Activated CD4-positive, alpha-beta memory T cell treated with anti-CD3 and anti-CD28 coated beads for 36 hours (primary cell): ENCODE data around the gene TRPM4. TPM values are rescaled to one million over a fixed set of nuclear protein-coding genes. Genes with fewer than 3 reads are reported as not detected.
"Not testable (repeated sequence)": the region's sequence is repeated elsewhere in the genome, so short reads cannot be mapped to it uniquely, and the experiment has no call there.

Source experiments
- CTCF ChIA-PET: fragments of 350-600 bp; sonication (Branson Sonifier 250); formaldehyde crosslinking; loops from one replicate; lab custom pipeline; 2021; ENCODE audit warnings: antibody characterized with exemption, inconsistent platforms; lab: Charles Lee
- POLR2A ChIA-PET: fragments of 350-600 bp; sonication (Branson Sonifier 250); formaldehyde crosslinking; loops from one replicate; lab custom pipeline; 2021; ENCODE audit warnings: antibody characterized with exemption; lab: Charles Lee
- DNase-seq: peaks from one replicate; pipeline ENCODE4 v3.0.0-alpha.2; 2020
- H3K27ac Mint-ChIP-seq: one replicate; pipeline ENCODE4 v1.8.0; 2021; ENCODE audit warnings: mixed read lengths
- H3K27me3 Mint-ChIP-seq: one replicate; pipeline ENCODE4 v1.8.0; 2021; ENCODE audit warnings: mixed read lengths
- H3K36me3 Mint-ChIP-seq: one replicate; pipeline ENCODE4 v1.8.0; 2021; ENCODE audit warnings: mixed read lengths
- H3K4me1 Mint-ChIP-seq: one replicate; pipeline ENCODE4 v1.8.0; 2021; ENCODE audit warnings: low read depth, mixed read lengths
- H3K4me3 Mint-ChIP-seq: one replicate; pipeline ENCODE4 v1.8.0; 2021; ENCODE audit warnings: mild to moderate bottlenecking, mixed read lengths
- H3K9me3 Mint-ChIP-seq: one replicate; pipeline ENCODE4 v1.8.0; 2021; ENCODE audit warnings: mixed read lengths
- intact Hi-C: fragments of 100-400 bp; cut with micrococcal nuclease; formaldehyde crosslinking; loops from one replicate; pipeline ENCODE4 v1.15.1; 2023
- total RNA-seq, 2 experiments: library from RNA; stranded (reverse); gene quantifications; one replicate each; pipeline ENCODE4 v1.2.3, GENCODE V29; 2021

The TRPM4 gene
- total RNA-seq, 2 experiments from 2014 or later: 1.1 to 1.2 TPM

DNA sequence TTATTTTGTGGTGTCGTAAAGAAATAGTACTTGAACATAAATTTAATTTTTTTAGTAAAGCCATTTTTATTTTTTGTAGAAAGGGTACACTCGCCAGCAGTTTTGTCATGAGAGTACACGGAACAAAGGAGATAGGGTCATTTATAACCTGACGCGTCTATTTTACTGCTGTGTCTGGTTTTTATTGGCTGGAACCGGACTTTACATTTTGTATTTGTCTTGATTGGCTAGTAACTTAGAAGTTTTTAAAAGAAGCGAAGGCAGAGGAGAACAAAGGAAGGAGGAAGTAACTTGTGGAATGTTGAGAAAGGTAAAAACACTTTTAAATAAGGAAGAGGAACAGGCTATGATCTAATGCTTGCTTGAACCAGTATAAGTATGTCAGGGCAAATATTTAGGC lies 43.5 kb downstream of the TRPM4 start:
- ChIA-PET POLR2A (no interaction called here), CTCF (interaction anchor here (1.5 kb wide), 1 partner anchor 103 kb away, joined by 5 read pairs; no protein-coding TSS in a partner anchor)
- Mint-ChIP-seq H3K9me3 (no peaks in the 10 kb centered on the region), H3K27me3 (peaks cover 4% of the 10 kb centered on the region), H3K4me3 (no peak overlapping the region), H3K4me1 (no peaks in the 10 kb centered on the region), H3K27ac (no peak overlapping the region), H3K36me3 (no peaks in the 10 kb centered on the region)
- intact Hi-C loops: no loop called here
- no peak for DNase-seq

DNA sequence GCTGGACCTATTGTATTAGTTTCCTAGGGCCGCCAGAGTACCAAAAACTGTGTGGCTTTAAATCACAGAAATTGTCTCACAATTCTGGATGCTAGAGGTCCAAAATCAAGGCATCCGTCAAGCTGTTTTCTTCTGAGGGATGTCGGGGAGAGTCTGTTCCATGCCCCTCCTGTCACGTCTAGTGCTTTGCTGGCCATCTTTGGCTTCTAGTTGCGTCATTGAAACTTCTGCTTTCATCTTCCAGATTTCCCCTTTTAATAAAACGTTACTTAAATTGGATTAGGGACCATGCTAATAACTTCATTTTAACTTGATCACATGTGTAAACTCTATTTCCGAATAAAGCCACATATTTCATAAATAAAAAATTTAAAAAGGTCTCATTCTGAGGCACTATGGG lies 47.5 kb downstream of the TRPM4 start:
- POLR2A ChIA-PET: no interaction called here

DNA sequence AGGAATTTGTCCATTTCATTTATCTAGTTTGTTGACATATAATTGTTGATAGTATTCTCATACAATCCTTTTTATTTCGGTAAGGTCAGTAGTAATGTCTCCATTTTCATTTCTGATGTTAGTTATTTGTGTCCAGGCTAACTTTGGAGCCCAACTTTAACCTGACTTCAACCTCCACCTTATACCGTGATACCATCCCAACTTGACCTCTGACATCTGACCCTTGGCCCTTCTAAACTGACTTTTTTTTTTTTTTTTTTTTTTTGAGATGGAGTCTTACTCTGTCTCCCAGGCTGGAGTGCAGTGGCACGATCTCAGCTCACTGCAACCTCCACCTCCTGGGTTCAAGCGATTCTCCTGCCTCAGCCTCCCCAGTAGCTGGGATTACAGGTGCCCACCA lies 51.9 kb downstream of the TRPM4 start:
- POLR2A ChIA-PET, H3K36me3 Mint-ChIP-seq, H3K27ac Mint-ChIP-seq, H3K27me3 Mint-ChIP-seq, intact Hi-C loops, H3K9me3 Mint-ChIP-seq, H3K4me3 Mint-ChIP-seq, H3K4me1 Mint-ChIP-seq, DNase-seq: not testable (repeated sequence)
- CTCF ChIA-PET: interaction anchor here (1.1 to 4.2 kb wide), 4 partner anchors 11 to 112 kb away, joined by 3 to 22 read pairs (median 14); partner anchors contain the start of gene LIN7B

More for the DNA sequence above, 47.5 kb downstream of the TRPM4 start:
- H3K4me3 Mint-ChIP-seq: no peak overlapping the region
- H3K27me3 Mint-ChIP-seq: peaks cover 5% of the 10 kb centered on the region
- no peak overlapping the region for H3K27ac Mint-ChIP-seq
- H3K9me3 Mint-ChIP-seq: no peaks in the 10 kb centered on the region
- intact Hi-C loops: no loop called here
- DNase-seq: no peak
- CTCF ChIA-PET: interaction anchor here (1.2 kb wide), 1 partner anchor 91 kb away, joined by 3 read pairs; no protein-coding TSS in a partner anchor
- no peaks in the 10 kb centered on the region for H3K4me1 Mint-ChIP-seq
- H3K36me3 Mint-ChIP-seq: no peaks in the 10 kb centered on the region

DNA sequence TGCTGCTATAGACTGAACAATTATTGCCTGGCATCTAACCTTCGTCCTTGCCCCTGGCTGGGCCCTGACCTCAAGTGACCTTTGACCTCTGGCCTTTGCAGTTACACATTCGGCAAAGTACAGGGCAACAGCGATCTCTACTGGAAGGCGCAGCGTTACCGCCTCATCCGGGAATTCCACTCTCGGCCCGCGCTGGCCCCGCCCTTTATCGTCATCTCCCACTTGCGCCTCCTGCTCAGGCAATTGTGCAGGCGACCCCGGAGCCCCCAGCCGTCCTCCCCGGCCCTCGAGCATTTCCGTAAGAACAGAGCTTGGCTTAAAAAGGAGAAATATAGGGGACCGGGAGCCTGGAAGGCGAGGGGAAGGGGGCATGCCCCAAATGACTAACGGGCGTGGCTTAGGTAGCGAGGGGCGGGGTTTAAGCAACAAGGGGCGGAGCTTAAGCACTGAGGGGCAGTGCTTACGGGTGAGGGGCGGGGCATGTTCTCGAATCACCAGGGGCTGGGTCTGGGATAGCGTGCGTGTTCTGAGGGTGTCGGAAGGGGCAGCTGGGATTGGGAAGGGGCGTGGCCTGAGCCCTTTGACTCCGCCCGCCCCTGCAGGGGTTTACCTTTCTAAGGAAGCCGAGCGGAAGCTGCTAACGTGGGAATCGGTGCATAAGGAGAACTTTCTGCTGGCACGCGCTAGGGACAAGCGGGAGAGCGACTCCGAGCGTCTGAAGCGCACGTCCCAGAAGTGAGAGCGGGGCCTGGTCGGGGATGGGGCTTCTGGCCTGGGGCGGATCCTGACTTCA lies 52.7 kb downstream of the TRPM4 start:
- Mint-ChIP-seq H3K9me3 (no peaks in the 10 kb centered on the region), H3K27me3 (peaks cover 3% of the 10 kb centered on the region), H3K36me3 (no peaks in the 10 kb centered on the region), H3K27ac (no peak overlapping the region), H3K4me1 (peaks cover 5% of the 10 kb centered on the region), H3K4me3 (no peak overlapping the region)
- CTCF ChIA-PET: interaction anchor here (3.9 to 4.2 kb wide), 2 partner anchors 11 to 113 kb away, joined by 22 read pairs; no protein-coding TSS in a partner anchor
- POLR2A ChIA-PET: no interaction called here
- intact Hi-C loops: no loop called here
- peak; percentile 57 for DNase-seq

DNA sequence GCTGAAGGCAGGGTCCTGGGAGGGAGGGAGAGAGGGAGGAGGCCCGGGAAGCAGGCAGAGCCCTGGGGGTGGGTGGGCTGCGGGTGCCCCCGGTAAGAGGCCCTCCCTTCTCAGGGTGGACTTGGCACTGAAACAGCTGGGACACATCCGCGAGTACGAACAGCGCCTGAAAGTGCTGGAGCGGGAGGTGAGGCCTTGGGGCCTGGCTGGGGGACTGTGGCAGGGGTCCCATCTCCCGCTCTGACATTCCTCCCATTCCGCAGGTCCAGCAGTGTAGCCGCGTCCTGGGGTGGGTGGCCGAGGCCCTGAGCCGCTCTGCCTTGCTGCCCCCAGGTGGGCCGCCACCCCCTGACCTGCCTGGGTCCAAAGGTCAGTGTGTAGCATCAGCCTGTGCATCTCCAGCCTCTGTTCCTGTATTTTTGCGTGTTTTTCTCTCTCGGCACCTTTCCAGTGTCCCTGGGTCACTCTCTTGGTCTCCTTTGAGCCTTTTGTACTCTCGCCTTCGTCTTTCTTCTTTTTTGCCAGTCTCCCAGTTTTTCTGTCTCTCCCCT lies 53.4 kb downstream of the TRPM4 start:
- CTCF ChIA-PET: interaction anchor here (4.2 kb wide), 1 partner anchor 12 kb away, joined by 22 read pairs; no protein-coding TSS in a partner anchor
- POLR2A ChIA-PET: no interaction called here
- intact Hi-C loops: no loop called here
- Mint-ChIP-seq H3K4me1 (peaks cover 5% of the 10 kb centered on the region), H3K36me3 (no peaks in the 10 kb centered on the region), H3K27ac (no peak overlapping the region), H3K9me3 (no peaks in the 10 kb centered on the region), H3K4me3 (no peak overlapping the region), H3K27me3 (peaks cover 3% of the 10 kb centered on the region)
- no peak for DNase-seq

DNA sequence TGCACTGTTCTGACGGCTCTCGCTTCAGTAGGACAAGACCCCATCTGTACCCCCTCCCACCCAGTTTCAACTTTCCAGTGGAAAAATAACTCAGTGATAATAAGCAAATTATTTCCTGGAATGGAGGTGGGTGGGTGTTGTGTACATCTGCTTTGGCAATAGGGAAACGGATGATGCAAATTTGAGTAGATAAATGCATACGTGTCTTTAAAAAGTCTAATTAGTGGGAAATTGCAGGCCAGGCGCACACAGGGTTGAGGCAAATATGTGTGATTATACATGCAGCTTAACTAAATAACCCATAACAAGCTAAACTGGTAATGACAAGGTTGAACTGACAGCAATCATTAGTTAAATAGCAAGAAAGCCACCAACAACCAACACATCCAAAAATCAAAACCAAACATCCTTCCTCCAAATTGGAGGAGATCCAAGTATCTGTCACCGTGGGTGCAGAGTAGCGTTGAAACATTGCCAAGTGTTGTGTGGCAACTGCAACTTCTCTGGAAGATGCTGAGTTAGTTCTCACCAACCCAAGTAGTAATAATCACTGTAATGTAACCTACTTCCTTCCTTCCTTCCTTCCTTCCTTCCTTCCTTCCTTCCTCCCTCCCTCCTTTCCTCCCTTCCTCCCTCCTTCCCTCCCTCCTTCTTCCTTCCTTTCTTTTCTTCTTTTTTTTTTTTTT lies 54.6 kb downstream of the TRPM4 start:
- DNase-seq: no peak
- ChIA-PET CTCF (interaction anchor here (1.3 to 1.8 kb wide), 3 partner anchors 13 to 114 kb away, joined by 3 to 4 read pairs (median 3); no protein-coding TSS in a partner anchor), POLR2A (no interaction called here)
- peaks cover 5% of the 10 kb centered on the region for H3K4me1 Mint-ChIP-seq
- intact Hi-C loops: no loop called here
- H3K27ac Mint-ChIP-seq: no peak overlapping the region
- H3K27me3 Mint-ChIP-seq: no peaks in the 10 kb centered on the region
- H3K4me3 Mint-ChIP-seq: no peak overlapping the region
- no peaks in the 10 kb centered on the region for H3K9me3 Mint-ChIP-seq
- no peaks in the 10 kb centered on the region for H3K36me3 Mint-ChIP-seq

DNA sequence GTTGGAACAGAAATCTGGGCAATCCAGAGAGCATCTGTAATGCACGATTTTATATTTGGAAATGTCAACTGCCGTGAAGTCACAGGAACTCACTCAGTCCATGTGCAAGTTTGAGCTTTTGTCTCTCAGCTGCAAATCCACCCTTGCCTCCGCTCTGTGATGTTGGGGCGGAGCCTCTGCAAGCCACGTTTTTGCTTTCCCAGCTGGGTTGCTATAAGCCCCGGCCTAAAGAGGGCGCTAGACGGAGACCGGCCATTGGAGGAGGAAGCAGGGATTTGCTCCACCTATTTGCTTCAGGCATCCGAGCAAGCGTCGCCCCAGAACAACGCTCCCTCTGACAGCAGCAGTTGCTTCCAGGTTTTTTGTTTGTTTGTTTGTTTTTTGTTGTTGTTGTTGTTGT lies 56.2 kb downstream of the TRPM4 start:
- intact Hi-C loops: no loop called here
- peak; percentile 22 for DNase-seq
- H3K36me3 Mint-ChIP-seq: no peaks in the 10 kb centered on the region
- no peaks in the 10 kb centered on the region for H3K27me3 Mint-ChIP-seq
- H3K27ac Mint-ChIP-seq: no peak overlapping the region
- H3K4me1 Mint-ChIP-seq: peaks cover 5% of the 10 kb centered on the region
- H3K9me3 Mint-ChIP-seq: no peaks in the 10 kb centered on the region
- no peak overlapping the region for H3K4me3 Mint-ChIP-seq
- CTCF ChIA-PET: interaction anchor here (0.7 to 1.6 kb wide), 3 partner anchors 12 to 88 kb away, joined by 4 to 10 read pairs (median 4); no protein-coding TSS in a partner anchor
- POLR2A ChIA-PET: no interaction called here

DNA sequence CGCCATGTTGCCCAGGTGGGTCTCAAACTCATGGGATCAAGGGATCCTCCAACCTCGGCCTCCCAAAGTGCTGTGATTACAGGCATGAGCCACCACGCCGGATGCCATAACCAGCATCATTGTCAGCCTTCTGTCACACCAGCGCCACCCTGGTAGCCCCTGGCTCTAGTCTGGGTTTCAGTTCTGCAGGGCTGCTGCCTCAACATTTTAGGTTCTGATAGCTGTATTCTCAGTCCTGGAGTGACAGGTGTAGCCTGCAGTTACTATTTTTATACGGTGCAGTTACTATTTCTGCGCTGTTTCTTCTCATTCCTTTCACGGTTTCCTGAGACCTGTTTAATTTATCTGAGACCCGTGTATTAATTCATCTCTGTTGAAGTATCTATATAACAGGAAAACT lies 57.1 kb downstream of the TRPM4 start:
- CTCF ChIA-PET: interaction anchor here (0.8 to 3.9 kb wide), 3 partner anchors 12 to 177 kb away, joined by 3 to 16 read pairs (median 5); no protein-coding TSS in a partner anchor
- intact Hi-C loops: no loop called here
- no peak overlapping the region for H3K4me3 Mint-ChIP-seq
- DNase-seq: no peak
- H3K27ac Mint-ChIP-seq: no peak overlapping the region
- H3K4me1 Mint-ChIP-seq: peaks cover 5% of the 10 kb centered on the region
- no peaks in the 10 kb centered on the region for H3K36me3 Mint-ChIP-seq
- no peaks in the 10 kb centered on the region for H3K27me3 Mint-ChIP-seq
- POLR2A ChIA-PET: no interaction called here
- no peaks in the 10 kb centered on the region for H3K9me3 Mint-ChIP-seq

DNA sequence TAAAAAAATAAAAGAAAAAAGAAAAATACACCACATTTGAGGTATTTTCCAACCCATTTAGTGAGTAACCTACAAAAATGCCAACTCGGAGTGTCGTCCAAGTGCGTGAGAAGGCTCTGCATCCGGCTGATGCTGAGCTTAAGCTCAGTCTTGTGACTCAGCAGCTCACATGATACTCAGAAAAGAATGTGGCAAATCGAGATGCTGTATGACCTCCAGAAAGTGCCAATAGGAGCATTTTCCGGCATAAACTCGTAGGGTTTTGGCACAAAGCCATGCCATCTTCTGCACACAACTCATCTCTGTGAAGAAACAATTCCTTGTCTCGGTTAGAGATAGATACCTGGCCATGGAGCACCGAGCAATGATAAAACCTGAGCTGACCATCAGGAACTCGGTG lies 58.5 kb downstream of the TRPM4 start:
- Mint-ChIP-seq H3K36me3 (no peaks in the 10 kb centered on the region), H3K4me1 (peaks cover 5% of the 10 kb centered on the region)

DNA sequence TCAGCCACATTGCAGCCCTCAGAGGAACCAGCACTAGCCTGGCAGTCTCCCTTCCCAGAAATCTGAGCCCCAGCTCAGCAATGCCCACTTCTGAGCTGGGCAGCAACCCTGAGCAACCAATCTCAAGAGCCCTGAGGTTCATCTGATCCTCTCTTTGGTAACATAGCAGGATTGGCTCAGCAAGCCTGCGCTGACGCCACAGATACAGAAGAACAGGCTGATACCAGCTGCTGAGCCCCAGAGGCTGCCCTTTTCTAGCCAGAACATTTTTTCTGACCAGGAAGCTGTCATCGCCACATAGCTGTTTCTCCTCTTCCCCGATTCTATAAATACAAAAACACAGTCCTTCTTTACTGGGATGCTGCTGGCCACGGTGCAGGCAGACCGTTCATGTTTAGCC lies 59.8 kb downstream of the TRPM4 start:
- no peak overlapping the region for H3K27ac Mint-ChIP-seq
- CTCF ChIA-PET: interaction anchor here (0.8 to 3.9 kb wide), 3 partner anchors 9 to 84 kb away, joined by 3 to 16 read pairs (median 4); no protein-coding TSS in a partner anchor
- H3K27me3 Mint-ChIP-seq: peaks cover under 1% of the 10 kb centered on the region
- POLR2A ChIA-PET: no interaction called here
- H3K36me3 Mint-ChIP-seq: no peaks in the 10 kb centered on the region
- no peak overlapping the region for H3K4me3 Mint-ChIP-seq
- DNase-seq: no peak
- intact Hi-C loops: no loop called here
- peaks cover under 1% of the 10 kb centered on the region for H3K4me1 Mint-ChIP-seq
- no peaks in the 10 kb centered on the region for H3K9me3 Mint-ChIP-seq

More for the DNA sequence above, 58.5 kb downstream of the TRPM4 start:
- POLR2A ChIA-PET: no interaction called here
- H3K27ac Mint-ChIP-seq: no peak overlapping the region
- no peak overlapping the region for H3K4me3 Mint-ChIP-seq
- CTCF ChIA-PET: interaction anchor here (0.6 to 3.9 kb wide), 3 partner anchors 10 to 98 kb away, joined by 3 to 16 read pairs (median 5); no protein-coding TSS in a partner anchor
- intact Hi-C loops: no loop called here
- no peaks in the 10 kb centered on the region for H3K9me3 Mint-ChIP-seq
- DNase-seq: no peak
- H3K27me3 Mint-ChIP-seq: no peaks in the 10 kb centered on the region

DNA sequence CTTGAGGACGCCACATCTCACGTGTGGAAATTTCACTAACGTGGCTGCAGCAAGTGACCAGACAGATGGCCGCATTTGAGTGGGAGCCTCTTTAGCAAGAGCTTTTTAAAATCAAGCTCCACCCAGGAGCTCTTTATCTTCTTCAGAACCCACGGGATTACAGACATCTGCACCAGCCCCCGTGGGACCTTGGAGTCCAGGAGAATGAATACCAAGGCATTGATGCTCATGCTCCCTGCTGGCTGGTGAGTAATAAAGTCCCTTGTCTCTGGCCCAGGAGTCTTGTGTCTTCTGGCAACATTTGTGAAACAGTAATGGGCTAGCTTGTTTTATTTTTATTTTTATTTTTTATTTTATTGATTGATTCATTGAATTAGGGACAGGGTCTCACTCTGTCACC lies 64.4 kb downstream of the TRPM4 start:
- H3K9me3 Mint-ChIP-seq: no peaks in the 10 kb centered on the region

More for the DNA sequence above, 64.4 kb downstream of the TRPM4 start:
- intact Hi-C loops: loop anchor here (10.0 kb wide), 1 partner anchor 253 kb away; the partner anchor contains the start of gene FLT3LG
- Mint-ChIP-seq H3K4me3 (no peak overlapping the region), H3K27ac (no peak overlapping the region), H3K27me3 (peaks cover 11% of the 10 kb centered on the region), H3K4me1 (peaks cover 2% of the 10 kb centered on the region), H3K36me3 (no peaks in the 10 kb centered on the region)
- no peak for DNase-seq
- CTCF ChIA-PET: interaction anchor here (0.9 to 1.8 kb wide), 5 partner anchors 14 to 248 kb away, joined by 3 to 8 read pairs (median 4); no protein-coding TSS in a partner anchor
- POLR2A ChIA-PET: no interaction called here
